Stimulated activated CD8-positive, alpha-beta memory T cell treated with anti-CD3 and anti-CD28 coated beads, Interleukin-12 subunit alpha, Interleukin-12 subunit beta, amount 100 ng/mL, for 1 hour (primary cell): Measurements from ENCODE around the gene ZNF576.
"Not testable (repeated sequence)": the region's sequence is repeated elsewhere in the genome, so short reads cannot be mapped to it uniquely, and the experiment has no call there.

Experiments
- DNase-seq: peaks from one replicate; pipeline ENCODE4 v3.0.0-alpha.2; 2020; ENCODE audit warnings: low read depth

Gene ZNF576

DNA sequence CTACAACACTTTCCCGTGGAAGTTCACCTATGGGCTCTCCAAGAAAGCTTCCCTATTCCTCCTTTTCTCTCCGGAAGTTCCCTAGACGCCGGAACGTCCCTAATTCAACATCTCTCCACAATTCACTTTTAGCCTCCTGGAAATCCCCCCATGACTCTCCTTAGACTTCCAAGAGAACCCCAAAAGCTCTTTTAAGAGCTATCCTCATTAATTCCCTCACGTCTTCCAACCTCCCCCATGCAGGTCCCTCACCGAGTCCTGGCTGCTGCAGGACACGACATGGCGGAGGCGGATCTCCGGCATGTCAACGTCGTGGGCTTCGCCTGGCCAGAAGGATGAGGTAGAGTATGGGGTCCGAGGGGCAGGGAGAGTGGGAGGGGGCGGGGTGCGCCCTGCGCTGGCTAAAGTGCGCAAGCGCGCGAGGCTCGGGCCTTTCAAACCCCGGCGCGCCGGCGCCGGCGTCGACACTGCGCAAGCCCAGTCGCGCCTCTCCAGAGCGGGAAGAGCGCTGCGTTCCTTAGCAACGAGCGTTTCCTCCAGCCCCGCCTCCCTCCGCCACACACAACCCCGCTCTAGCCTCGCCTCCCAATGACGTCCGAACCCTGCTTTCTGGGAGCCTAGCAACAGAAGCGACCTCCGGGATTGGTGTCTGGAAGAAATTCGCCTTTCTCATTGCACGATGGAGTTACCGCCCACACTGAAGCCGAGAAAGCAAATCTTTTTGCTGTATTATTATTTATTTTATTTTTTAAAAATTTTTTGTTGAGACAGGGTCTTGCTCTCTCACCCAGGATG, 21.0 kb upstream of the ZNF576 start, which contains the start of the genes PINLYP and XRCC1:
Gene PINLYP (plus strand): TSS at position 646 of the 795 bp plus-strand sequence. CDS start 1,391 bp downstream, outside the sequence.
Gene XRCC1 (minus strand): TSS at position 372 of the 795 bp plus-strand sequence. CDS start 69 bp downstream, at position 303.
- DNase-seq: peak; percentile 93

DNA sequence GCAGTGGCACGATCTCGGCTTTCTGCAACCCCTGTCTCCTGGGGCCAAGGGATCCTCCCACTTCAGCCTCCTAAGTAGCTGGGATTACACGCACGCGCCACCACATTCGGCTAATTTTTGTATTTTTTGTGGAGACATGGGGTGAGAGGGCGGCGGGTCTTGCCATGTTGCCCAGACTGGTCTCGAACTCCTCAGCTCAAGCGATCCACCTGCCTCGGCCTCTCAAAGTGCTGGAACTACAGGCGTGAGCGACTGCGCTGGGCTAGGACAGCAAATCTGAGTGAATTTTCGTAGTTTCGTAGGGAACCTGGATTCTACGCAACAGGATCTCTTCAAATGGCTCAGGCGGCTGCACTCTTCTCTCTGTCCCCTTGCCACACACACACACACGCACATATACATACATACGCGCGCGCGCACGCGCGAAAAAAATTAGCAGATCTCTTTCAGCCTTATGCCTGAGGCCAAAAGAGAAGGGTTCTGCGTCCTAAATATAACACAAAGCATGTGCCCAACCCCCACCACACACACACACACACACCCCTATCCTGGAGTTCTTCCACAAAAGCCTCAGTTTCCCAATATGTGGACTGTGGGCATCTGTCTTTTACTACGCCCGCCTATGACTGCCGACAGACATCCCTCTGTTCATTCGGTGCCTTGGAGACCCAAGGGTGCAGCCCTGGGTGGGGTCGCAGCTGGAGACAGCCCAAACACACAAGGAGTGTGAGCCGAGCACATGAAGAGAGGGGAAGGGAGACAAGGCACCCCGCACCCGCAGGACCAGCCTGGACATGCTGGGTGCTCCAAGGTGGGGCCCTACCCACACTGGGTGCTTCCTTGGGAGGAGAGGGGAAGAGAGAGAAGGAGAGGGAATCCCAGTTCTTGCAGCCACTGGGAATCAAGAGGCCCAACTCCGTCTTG, 20.2 kb upstream of the ZNF576 start:
- DNase-seq: no peak

DNA sequence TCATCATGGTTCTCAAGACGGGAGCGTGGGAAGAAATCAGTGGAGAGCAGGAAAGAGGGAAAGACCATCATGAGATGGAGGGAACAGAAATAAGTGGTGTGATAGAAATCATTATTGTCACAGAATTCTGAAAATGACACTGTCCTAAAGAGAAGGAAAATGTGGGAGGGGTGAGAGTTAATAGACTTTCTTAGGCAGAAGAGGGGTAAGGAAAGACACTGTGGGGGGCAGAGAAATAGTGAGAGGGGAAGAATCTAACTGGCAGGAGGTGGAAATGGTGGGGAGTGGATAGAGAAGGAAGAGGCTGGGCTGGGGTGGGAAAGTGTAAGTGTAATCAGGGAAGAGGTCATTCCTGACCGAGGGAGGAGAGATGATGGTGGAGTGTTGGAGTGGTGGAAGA, 17.6 kb upstream of the ZNF576 start:
- DNase-seq: no peak

DNA sequence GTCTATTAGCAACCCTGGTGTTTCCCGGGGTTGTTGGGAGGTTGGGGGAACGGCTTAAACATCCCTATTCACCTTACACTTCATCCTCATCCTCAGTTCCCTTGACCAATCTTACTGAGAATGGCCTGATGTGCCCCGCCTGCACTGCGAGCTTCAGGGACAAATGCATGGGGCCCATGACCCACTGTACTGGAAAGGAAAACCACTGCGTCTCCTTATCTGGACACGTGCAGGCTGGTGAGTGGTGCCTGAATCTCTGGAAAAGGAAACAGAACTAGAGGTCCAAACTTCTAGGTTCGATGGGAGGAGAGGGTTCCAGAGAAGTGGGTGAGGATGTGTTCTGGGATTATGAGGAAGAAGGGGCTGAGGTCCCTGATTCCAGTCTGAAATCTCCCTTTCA, 14.9 kb upstream of the ZNF576 start:
- no peak for DNase-seq

GRCh38 chr19:43582495-43582894, 13.9 kb upstream of the ZNF576 start:
- DNase-seq: no peak

DNA sequence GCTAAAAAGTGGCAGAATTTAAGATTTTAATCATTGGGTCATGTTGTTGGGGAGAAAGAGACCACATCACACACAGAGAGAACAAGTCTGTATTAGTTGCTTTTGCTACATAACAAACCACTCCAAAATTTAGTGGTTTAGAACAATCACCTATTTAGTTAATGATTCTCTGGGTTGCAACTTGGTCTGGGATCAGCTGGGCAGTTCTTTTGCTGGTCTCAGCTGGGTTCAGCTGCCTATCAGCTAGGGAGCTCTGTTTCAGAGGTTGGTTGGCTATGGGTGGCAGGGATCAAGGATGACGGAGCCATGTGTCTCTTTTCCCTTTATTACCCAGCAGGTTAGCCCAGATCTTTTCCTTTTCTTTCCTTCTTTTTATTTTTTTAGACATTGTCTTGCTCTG, 11.9 kb upstream of the ZNF576 start:
- no peak for DNase-seq

DNA sequence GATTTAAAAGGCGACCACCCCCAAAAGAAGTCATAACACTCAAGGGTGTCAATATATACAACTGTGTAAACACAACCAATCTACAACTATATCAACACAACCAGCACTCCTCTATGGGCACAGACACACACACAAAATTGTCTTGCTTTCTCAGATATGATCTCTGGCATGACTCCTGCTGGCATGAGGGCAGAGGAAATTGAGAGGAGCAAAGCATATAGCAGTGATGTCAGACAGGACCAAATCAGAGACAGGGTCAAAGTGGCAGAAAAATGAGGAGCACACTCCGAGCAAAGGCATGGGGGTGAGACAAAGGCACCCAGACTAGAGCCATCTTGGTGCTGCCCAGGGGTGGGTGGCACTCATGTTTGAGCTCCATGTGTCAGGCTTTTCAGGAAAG, 10.0 kb upstream of the ZNF576 start:
- no peak for DNase-seq

DNA sequence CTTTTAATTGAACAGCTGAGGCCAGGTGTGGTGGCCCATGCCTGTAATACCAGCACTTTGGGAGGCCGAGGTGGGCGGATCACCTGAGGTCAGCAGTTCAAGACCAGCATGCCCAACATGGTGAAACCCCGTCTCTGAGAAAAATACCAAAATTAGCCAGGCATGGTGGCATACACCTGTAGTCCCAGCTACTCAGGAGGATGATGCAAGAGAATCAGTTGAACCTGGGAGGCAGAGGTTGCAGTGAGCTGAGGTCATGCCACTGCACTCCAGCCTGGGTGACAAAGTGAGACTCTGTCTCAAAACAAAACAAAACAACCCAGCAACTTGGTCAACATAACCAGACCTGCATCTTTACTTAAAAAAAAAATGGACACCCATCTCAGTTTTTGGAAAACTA, 9.4 kb upstream of the ZNF576 start:
- not testable (repeated sequence) for DNase-seq

DNA sequence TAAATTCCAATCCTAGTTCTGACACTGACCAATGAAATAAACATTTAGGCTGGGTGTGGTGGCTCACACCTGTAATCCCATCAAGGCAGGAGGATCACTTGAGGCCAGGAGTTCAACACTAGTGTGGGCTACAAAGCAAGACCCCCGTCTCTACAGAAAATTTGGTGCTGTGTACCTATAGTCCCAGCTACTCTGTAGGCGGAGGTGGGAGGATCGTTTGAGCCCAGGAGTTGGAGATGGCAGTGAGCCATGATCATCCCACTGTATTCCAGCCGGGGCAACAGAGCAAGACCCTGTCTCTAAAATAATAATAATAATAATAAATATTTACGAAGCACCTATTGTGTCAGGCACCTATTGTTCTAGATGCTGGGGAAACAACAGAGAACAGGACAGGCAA, 7.1 kb upstream of the ZNF576 start:
- no peak for DNase-seq

GRCh38 chr19:43589678-43590077, 6.7 kb upstream of the ZNF576 start:
- no peak for DNase-seq

GRCh38 chr19:43591904-43592772, 4.3 kb upstream of the ZNF576 start:
- DNase-seq: no peak

- no peak for DNase-seq
Measured at GRCh38 chr19:43592800-43593350, 3.5 kb upstream of the ZNF576 start.

DNA sequence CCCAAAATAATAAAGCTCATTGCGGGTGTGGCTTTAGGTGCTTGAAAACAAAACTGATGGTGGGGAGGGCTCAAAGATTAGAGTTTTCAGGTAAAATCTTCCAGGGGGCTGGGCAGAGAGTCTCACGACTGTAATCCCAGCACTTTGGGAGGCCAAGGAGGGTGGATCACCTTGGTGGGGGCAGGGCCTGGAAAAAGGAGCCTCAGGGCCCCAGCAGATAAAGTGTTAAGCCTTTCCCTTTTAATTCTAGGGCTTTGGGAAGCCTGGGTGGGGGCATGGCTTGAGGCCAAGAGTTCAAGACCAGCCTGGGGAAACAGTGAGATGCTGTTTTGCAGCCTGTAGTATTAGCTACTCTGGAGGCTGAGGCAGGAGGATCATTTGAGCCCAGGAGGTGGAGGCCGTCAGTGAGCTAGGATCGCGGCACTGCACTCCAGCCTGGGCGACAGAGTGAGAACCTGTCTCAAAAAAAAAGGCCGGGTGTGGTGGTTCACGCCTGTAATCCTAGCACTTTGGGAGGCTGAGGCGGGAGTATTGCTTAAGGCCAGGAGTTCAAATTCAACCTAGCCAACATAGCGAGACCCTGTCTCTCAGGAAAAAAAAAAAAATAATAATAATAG, 2.2 kb upstream of the ZNF576 start:
- no peak for DNase-seq

- DNase-seq: peak; percentile 51
Measured at GRCh38 chr19:43594710-43595604, 1.4 kb upstream of the ZNF576 start.

GRCh38 chr19:43595605-43595998, 793 bp upstream of the ZNF576 start:
- DNase-seq: no peak

DNA sequence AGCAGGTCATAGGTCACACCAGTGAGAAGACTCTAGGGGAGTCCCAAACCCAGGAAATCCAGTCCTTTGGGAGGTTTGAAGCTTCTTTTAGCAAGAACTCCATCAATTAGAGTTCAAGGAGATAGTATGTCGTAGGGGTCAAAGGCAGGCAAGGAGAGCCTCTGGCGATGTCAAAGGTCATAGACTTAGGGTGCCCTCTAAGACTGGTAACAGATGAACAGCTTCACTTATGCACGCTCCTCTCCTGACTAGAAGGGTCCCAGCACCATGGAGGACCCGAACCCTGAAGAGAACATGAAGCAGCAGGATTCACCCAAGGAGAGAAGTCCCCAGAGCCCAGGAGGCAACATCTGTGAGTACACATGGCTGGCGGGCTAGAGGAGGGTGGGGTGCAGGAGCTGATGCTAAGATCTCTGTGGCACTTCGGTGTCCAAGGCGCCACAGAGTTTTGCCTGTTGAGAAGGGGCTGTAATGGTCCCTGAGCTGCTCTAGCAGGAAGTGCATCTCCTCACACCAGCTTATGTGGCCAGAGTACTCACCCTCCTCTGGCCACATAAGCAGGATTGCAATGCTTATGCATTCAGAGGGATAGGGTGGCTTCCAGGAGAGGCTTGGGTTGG, 557 bp downstream of the ZNF576 start:
- no peak for DNase-seq

GRCh38 chr19:43597876-43598275, 1.5 kb downstream of the ZNF576 start:
- no peak for DNase-seq

DNA sequence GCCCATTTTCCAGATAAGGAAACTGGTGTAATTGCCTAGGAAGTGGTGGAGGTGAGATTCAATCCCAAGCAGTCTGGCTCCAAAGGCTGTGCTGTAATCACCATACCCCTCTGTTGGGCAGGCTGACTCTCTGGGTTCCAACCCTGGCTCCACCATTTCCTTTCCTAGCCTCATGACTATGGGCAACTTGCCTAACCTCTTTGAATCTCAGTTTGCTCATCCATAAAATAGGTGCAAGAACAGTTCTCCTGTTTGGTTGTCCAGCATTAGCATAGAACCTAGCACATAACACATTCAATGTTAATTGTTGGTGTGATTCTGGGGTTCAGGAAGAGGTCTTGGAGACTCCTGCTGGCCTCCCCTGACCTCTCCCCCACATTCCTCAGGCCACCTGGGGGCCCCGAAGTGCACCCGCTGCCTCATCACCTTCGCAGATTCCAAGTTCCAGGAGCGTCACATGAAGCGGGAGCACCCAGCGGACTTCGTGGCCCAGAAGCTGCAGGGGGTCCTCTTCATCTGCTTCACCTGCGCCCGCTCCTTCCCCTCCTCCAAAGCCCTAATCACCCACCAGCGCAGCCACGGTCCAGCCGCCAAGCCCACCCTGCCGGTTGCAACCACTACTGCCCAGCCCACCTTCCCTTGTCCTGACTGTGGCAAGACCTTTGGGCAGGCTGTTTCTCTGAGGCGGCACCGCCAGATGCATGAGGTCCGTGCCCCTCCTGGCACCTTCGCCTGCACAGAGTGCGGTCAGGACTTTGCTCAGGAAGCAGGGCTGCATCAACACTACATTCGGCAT, 2.2 kb downstream of the ZNF576 start:
- no peak for DNase-seq
